Adipose tissue (tissue), 3 donors: ENCODE measurements around the gene ZCCHC4. TPM values are rescaled to one million over a fixed set of nuclear protein-coding genes. Genes with fewer than 3 reads are reported as not detected.
"Not testable (repeated sequence)": the region's sequence is repeated elsewhere in the genome, so short reads cannot be mapped to it uniquely, and the experiment has no call there.

Experiments
- H3K27ac ChIP-seq: one replicate; pipeline ENCODE4 v1.5.1; 2013; ENCODE audit warnings: low read depth, low read length
- WGBS, 3 donors: extraction: QIAGEN DNeasy Blood & Tissue Kit; methylation state at CpG; one replicate each; pipeline ENCODE4 v1.1.7; 2013; 5-methylcytosine and 5-hydroxymethylcytosine counted together
- polyA plus RNA-seq, 3 donors: library from polyadenylated mRNA; stranded (reverse); fragments of 200-250 nt; gene quantifications; one replicate each; pipeline ENCODE4 v1.2.3, GENCODE V29; 2013
- donor health status: healthy with polysubstance abuse.
- donor health status: Bipolar disorder and iron deficiency.
- donor health status: healthy.

ZCCHC4 gene
- polyA plus RNA-seq, 3 donors, result 2.5 to 3.6 (median 3.4) TPM

DNA sequence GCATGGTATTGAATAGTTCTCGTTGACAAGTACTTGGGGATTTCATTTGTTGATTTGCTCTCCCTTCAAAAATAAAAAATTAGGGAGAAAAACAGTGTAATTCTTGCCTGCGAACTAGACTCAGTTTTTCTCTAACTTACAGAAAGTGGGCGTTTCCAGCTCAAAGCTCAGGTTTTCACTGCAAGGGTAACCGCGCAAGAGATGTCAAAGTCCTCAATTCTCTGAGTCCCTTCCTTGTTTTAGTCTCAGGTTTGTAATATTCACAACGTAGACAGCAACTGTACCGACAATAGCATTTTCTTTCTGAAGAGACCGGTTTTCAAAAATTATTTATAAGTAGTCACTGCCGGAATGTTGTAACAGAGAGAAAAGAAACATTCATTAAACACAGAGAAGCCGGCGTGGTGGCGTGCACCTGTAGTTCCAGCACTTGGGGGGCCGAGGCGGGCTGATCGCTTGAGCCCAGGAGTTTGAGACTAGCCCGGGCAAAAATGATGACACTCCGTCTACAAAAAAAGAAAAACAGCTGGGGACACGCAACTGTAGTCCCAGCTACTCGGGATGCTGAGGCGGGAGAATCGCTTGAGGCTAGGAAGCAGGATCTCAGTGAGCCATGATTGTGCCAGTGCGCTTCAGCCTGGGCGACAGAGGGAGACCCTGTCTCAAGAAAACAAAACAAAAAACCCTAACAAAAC is 774 bp downstream of the ZCCHC4 start:
- whole genome bisulfite sequencing, 3 donors, result 12 to 32% (median 15%) methylated on average over 23 of the region's 23 CpGs
- no peak overlapping the region for H3K27ac ChIP-seq

DNA sequence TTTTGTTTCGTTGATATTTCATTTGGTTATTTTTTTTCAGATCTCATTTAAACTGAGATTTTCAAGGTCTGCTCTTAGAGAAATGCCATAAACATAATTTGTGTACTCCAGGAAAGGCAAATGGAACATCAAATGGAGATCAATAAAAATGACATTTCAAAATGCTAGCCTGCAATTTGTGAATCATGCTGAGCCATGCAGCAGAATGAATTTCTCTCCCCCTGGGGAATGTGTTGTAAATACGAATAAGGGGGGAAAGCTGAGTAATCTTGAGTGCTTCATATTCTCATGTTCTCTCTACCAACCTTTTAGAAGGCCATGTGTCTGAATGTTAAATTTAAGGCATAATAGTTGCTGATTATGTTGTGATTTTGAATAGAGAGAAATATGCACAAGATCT is 7.8 kb downstream of the ZCCHC4 start:
- 71 to 77% (median 76%) methylated on average over 2 of the region's 2 CpGs for WGBS, 3 donors

DNA sequence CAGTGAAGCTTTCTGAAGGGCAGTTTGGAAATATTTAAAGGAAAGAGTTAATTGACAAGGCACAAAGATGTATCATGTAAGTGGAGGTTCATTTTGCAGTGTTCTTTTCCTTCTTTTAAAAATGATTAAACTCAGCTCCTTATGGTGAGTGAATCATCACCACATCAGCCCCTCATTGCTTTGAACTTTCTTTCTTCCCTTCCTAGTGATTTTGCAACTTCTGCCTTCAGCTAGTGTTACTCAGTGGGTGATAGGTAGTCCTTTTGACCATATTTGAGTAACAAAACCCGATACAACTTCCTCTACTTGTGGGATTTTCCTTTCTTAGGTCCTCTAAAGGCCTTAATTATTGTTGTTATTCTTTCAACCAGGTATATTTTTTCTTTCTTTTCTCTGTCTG is 8.2 kb downstream of the ZCCHC4 start:
- no peak overlapping the region for H3K27ac ChIP-seq
- 49 to 83% (median 65%) methylated on average over 1 of the region's 1 CpG for WGBS, 3 donors

More for the DNA sequence above, 7.8 kb downstream of the ZCCHC4 start:
- H3K27ac ChIP-seq, result no peak overlapping the region

DNA sequence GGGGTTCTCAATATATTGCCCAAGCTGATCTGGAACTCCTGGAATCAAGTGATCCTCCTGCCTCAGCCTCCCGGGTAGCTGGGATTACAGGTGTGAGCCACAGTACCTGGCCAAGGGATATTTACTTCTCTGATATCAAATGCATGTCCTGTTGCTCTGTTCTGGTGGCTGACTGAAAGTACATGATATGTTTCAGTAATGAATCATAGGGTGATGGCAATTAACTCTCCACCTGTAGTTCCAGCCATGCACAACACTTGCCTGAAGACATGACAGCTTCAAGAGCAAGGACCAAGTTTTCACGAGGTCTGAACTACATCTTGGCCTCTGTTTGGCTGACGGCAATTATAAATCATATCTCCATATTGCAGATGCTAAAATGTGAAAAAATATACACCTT is 9.1 kb downstream of the ZCCHC4 start:
- WGBS, 3 donors, result 88 to 94% (median 94%) methylated on average over 3 of the region's 3 CpGs
- no peak overlapping the region for H3K27ac ChIP-seq

DNA sequence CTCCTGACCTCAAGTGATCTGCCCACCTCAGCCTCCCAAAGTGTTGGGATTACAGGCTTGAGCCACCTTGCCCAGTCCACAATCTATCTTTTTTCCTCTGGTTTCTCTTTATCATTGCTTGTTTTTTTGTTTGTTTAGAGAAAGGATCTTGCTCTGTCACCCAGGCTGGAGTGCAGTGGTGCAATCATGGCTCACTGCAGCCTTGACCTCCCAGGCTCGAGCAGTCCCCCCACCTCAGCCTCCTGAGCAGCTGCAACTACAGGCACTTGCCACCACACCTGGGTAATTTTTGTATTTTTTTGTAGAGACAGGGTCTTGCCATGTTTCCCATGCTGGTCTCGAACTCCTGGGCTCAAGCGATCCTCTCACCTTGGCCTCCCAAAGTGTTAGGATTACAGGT is 15.9 kb downstream of the ZCCHC4 start:
- 94 to 95% (median 95%) methylated on average over 3 of the region's 3 CpGs for WGBS, 3 donors
- H3K27ac ChIP-seq, result not testable (repeated sequence)

DNA sequence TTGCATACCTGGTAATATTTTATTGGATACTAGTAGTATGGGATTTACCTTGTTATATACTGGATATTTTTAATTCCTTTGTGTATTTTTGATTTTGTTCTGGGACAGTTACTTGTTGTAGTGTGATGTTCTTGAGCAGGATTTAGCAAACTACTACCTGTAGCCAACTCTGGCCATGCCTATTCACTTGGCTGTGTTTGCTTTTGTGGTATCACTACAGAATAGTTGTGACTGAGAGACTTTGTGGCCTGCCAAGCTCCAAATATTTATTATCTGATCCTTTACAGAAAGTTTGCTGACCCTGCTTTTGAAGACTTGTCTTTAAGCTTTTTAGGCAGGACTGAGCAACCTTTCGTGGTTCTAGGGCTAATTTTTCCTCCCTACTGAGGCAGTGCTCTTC is 17.8 kb downstream of the ZCCHC4 start:
- H3K27ac ChIP-seq, result no peak overlapping the region
- 85 to 91% (median 91%) methylated on average over 1 of the region's 1 CpG for WGBS, 3 donors

DNA sequence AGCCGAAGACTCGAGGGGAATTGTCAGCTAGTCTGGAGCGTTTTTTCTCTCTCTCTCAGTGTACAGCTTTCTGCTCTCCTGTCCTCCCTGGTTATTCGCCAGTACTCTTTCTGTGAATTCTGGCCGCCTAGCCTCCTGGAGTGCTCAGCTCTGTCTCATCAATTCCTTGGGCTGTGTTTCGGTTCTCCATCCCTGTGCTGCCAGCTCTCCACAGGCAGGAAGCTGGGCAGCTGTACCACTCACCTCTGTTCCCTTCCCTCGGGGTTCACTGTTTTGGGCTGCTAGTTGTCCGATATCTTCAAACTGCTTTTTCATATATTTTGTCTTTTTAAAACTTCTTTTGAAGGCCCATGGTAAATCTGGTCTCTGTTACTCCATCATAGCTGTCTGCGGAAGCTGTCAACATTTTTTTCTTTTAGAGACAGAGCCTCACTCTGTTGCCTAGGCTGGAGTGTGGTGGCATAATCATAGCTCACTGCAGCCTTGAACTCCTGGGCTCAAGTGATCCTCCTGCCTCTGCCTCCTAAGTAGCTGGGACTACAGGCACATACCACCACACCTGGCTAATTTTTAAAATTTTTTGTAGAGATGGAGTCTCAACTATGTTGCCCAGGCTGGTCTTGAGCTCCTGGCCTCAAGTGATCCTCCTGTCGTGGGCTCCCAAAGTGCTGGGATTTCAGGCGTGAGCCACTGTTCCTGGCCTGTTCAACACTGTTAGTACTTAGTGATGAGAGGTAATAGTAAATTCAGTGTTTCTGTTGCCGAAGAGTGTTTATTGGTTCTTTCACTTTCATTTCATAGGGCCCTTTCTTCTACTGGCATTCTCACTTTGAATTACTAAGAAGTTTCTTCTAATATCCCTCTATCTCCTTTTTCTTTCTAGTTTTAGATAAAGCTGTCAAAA is 18.6 kb downstream of the ZCCHC4 start:
- no peak overlapping the region for H3K27ac ChIP-seq
- 58 to 92% (median 63%) methylated on average over 12 of the region's 12 CpGs for WGBS, 3 donors

DNA sequence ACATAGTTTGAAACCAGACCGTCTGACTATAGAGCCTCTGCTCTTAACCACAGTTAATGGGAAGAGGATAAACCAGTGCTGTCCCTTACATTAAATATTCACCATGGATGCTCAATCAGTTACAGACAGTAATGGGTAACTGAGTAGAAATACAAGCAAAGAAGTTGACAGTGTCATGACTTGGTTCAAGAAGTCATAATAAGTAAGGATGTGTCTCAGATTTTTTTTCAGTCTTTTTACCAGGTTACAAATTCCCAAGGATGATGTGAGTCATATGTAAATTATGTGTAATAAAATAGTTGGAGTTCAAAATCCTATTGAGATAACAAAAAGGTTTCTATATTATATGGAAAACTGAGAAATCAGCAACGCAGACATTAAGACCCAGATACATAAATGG is 31.1 kb downstream of the ZCCHC4 start:
- no peak overlapping the region for H3K27ac ChIP-seq
- 93 to 96% (median 94%) methylated on average over 2 of the region's 2 CpGs for WGBS, 3 donors

DNA sequence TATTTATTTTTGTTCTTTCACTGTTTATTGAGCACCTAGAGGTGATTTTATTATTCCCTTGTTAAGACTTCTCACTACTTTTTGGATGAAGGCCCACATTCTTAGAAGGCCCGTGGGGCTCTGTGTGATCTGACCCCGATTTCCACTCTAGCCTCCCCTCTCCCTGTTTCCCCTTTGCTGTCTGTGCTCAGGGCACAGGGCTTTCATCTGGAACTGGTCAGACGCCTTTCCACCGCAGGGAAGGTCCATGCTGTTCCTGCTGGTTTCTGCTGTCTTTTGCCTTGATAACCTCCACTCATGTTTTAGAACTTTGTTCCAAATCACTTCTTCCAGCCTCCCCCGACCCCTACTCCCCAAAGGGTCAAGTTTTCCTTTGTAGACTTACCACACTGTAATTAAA is 33.2 kb downstream of the ZCCHC4 start:
- 62 to 69% (median 67%) methylated on average over 5 of the region's 5 CpGs for WGBS, 3 donors
- H3K27ac ChIP-seq, result no peak overlapping the region

DNA sequence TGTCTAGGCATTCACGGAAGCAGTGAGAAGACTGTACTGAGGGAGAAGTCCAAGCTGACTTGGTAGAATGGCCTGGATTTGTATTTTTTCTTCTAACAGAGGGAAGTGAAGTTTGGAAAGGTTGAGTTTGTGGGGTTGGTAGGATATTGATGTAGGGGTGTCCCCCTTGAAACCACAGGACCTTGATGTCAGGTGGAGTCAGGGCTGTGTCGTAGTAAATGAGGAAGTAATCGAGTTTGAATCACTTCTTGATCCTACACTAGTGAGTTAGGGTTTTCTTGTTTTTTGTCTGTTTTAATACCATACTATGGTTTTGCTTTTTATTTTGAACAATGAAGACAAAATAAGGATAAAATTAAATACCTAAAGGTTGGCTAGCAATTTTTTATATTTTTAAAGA is 34.3 kb downstream of the ZCCHC4 start:
- 81 to 91% (median 84%) methylated on average over 3 of the region's 3 CpGs for WGBS, 3 donors

DNA sequence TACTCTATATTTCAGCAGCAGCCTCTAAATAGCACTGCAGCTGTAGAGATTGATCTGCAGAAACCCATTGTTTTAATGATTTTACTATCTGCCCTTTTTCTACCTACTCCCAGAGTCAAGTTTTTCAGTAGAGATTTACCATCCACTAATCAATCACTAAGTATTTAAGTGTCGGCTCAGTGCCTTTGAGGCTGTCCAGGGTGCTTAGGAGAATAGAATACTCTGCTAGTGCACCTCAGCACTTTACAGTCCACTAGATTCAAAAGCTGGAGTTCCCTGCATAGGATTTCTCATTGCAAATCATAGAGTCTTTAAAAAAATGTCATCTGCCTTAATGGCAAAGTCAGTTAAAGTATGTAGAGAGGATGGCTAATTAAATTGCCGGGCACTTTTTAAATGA is 34.9 kb downstream of the ZCCHC4 start:
- WGBS, 3 donors, result 66 to 79% (median 76%) methylated on average over 2 of the region's 2 CpGs
- no peak overlapping the region for H3K27ac ChIP-seq

More for the DNA sequence above, 34.3 kb downstream of the ZCCHC4 start:
- H3K27ac ChIP-seq, result no peak overlapping the region

DNA sequence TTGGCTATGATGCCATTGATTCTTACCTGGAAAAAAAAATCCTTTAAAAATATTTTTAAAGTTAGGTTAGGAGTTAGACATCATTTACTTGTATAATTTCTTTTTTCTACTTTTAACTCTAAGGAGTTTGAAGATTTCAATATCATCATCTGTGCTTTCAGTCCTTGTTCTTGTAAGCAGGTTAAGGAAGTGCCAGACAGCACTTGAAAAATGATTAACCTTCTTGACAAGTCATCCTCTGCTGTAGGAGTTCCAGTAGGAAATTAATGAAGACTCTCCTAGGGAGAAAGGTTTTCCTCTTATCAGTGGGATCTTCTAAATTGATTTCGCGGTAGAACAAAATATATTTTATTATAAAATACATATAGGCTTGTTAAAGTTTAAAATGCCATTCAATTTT is 35.4 kb downstream of the ZCCHC4 start:
- H3K27ac ChIP-seq, result no peak overlapping the region
- 62 to 96% (median 66%) methylated on average over 2 of the region's 2 CpGs for WGBS, 3 donors

DNA sequence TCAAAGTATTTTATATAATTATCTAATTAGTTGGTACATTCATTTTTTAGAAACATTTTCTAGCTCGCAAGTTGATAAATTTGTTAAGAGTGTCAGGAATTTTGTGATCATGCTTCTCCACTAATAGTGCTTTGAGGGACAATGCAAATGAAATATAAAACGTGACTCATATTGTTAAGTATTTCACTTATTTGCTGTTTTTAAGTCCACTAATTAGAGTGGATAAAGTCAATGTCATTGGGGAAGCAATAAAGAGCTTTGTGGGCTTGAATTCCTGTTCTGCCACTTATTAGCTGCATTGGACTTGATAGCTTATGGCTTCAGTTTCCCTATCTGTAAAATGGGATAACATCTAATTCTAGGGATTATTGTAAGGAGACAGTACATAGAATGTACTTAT is 38.0 kb downstream of the ZCCHC4 start:
- no peak overlapping the region for H3K27ac ChIP-seq
- 88 to 93% (median 90%) methylated on average over 2 of the region's 2 CpGs for WGBS, 3 donors

DNA sequence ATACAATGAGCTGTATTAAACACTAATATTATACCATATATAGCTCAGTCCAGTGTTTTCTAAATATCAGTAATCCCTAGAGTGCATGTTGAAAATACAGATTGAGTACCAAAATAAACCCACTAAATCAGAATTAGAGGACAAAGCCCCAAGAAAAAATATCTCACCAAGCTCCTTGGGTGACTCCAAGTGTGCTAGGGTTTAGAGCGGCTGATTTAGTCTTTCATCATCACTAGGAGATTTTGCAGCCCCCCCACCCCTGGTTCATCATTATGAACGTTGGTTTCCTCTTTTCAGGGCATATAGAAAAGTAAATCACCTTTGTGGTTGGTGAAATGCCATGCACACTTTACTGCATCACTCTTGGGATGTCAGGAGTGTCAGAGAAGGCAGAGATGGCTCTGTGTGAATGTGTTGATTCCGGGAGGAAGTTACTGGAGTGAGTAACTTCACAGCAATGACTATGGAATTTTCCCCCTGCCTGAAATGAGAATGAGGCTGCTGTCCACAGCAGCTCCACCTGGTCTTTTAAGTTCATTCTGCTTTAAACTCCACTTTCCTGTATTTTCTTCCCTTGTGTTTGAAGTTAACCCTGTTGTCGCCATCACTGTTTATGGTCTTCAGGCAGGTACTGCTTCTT is 39.3 kb downstream of the ZCCHC4 start:
- no peak overlapping the region for H3K27ac ChIP-seq
- WGBS, 3 donors, result 85 to 88% (median 85%) methylated on average over 4 of the region's 4 CpGs

DNA sequence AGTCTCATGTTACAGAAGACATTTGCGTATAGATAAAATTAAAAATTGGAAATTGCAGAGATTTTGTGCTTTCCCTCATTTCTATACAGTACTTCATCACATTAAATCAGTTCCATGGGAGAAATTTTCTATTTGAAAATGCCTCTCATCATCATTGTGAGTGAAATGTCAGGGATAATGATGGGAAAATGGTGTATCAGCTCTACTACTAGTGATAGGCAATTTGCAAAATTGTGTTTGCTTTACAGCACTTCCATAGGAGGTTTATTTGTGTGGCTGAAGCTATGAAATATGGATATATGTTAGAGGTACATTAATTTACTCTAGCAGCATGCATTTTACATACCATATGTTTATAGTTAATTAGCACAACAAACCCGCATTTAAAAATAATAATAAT is 43.5 kb downstream of the ZCCHC4 start:
- WGBS, 3 donors, result 96 to 99% (median 97%) methylated on average over 2 of the region's 2 CpGs
- H3K27ac ChIP-seq, result no peak overlapping the region

DNA sequence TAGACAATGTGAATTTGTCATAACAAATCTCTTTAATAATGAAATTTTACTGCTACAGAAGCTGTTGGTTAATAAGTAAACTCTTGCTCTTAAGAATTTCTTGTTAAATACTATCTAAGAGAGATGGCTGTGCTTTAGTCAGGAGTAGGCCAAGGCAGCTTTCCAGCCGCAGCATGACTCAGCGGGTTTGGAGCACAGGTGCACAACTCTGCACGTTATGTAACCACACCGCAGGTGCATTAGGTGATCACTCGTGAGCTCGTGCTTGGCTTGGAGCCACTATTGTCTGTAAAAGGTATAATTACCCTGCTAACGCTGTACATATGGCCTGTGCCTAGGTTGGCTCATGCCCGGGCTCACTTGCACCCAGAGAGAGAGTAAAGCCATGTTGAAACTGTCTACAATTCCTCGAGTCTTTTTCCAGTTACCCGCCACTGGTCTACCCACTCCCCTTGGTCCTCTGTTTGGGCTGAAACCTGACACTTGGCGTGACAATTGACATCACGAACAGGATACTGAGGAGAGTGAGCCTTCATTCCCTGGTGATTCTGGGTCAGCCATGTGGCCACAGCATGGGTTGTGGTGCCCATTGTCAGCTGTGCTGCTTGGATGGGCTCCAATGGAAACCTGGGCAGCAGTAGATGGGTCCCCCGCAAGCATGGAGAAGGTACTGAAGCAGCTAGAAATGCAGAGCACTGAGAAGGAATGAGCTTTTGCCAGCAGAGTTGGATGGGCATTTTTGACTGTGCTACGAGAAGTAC is 46.1 kb downstream of the ZCCHC4 start:
- 64 to 93% (median 86%) methylated on average over 14 of the region's 14 CpGs for WGBS, 3 donors
- H3K27ac ChIP-seq, result no peak overlapping the region

DNA sequence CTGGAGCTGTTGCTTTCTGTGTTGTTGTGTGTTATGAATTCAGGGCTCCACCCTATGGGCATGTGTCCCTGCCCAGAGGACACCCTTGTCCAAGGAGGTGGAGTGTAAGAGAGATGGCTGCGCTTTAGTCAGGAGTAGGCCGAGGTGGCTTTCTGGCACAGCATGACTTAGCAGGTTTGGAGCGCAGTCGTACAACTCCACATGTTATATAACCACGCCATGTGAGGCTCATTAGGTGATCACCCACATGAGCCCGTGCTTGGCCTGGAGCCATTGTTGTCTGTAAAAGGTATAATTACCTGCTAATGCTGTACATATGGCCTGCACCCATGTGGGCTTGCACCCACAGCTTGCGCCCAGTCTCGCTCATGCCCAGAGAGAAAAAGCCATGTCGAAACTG is 48.7 kb downstream of the ZCCHC4 start:
- WGBS, 3 donors, result 95 to 98% (median 98%) methylated on average over 9 of the region's 9 CpGs
- no peak overlapping the region for H3K27ac ChIP-seq

DNA sequence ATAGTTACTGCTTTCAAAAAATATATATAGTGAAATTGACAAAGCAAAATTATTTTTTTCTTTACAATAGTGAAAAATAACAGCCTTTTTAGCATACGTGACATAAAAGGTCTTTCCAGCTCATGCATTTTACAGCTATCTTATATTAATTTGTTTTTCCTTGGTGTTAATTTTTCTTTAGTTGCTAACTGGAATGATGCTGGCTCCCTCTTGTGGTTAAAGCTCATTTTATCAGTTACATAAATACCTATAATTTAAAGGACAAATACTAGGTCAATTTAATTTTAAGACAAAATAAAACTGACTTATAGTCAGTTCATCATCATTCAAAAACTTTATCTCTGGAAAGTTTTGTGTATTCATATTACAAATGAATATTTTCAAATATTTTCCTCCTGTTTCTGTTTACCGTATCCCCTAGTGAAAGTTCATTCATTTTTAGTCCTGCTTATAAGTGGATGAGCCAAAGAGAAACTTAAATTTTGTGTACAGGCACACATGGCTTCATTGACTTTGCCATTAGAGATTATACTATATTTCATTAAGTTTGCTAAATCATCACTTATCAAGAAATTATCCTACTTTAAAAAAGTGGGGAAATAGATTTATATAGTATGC is 54.5 kb downstream of the ZCCHC4 start:
- 63 to 81% (median 80%) methylated on average over 2 of the region's 2 CpGs for WGBS, 3 donors
- no peak overlapping the region for H3K27ac ChIP-seq
